Sigmoid colon (tissue), 4 donors: ENCODE data around the gene TOMM40.

Experiments
- EP300 ChIP-seq, 4 donors: sonication (generic); formaldehyde crosslinking; IDR thresholded peaks; one replicate each; pipeline ENCODE4 v1.6.1; 2017; ENCODE audit warnings: antibody characterized with exemption in 4 of 4
- POLR2A ChIP-seq, 2 donors: fragments of 450-650 bp; IDR thresholded peaks; one replicate each; pipeline ENCODE4 v1.6.1; 2016; ENCODE audit warnings: antibody characterized with exemption in 2 of 2, mild to moderate bottlenecking in 2 of 2, moderate library complexity in 2 of 2
- POLR2AphosphoS5 ChIP-seq, 4 donors: sonication (generic); formaldehyde crosslinking; IDR thresholded peaks; one replicate each; pipeline ENCODE4 v1.6.1; 2017; ENCODE audit warnings: antibody characterized with exemption in 4 of 4
- TF ChIP-seq, protein P1 (sequence below), 4 experiments: fragments of 450-650 bp in 3 of 4; fragments of 200-600 bp in 1 of 4; IDR thresholded peaks; one replicate each; pipeline ENCODE4 v1.5.1; 2016 to 2019; ENCODE audit warnings: antibody characterized with exemption in 4 of 4, mild to moderate bottlenecking in 3 of 4, moderate library complexity in 2 of 4

DNA sequence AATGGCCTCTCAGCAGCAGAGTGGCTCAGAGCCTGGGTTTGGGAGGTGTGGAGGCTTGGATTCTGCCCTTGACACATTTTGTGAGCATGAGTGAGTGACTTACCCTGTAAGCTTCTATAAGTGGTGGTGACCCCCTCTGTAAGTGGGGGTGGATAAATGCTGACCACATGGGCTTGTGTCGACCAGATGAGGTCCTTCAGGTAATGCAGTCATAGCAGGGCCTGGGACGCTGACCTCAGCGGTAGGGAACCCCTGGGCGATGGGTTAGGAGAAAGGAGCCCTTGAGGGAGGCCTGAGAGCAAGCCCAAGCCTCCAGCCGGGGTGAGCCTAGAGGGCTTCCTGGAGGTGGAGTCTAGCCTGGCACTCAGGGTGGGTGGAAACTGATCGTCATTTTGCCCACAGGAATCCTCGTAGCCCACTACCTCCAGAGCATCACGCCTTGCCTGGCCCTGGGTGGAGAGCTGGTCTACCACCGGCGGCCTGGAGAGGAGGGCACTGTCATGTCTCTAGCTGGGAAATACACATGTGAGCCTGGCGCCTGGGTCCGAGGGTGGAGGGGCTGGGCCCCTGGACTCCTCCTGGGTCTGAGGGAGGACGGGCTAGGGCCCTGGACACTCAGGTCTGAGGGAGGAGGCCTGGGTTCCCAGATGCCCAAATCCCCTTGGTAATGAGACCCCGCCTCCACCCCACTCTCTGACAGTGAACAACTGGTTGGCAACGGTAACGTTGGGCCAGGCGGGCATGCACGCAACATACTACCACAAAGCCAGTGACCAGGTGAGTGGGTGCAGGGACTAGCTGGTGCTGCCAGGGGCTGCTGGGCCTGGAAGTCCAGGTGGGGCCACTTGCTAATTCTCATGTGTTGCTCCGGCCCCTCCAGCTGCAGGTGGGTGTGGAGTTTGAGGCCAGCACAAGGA, 9.5 kb downstream of the TOMM40 start:
- TF ChIP-seq, protein P1, sequence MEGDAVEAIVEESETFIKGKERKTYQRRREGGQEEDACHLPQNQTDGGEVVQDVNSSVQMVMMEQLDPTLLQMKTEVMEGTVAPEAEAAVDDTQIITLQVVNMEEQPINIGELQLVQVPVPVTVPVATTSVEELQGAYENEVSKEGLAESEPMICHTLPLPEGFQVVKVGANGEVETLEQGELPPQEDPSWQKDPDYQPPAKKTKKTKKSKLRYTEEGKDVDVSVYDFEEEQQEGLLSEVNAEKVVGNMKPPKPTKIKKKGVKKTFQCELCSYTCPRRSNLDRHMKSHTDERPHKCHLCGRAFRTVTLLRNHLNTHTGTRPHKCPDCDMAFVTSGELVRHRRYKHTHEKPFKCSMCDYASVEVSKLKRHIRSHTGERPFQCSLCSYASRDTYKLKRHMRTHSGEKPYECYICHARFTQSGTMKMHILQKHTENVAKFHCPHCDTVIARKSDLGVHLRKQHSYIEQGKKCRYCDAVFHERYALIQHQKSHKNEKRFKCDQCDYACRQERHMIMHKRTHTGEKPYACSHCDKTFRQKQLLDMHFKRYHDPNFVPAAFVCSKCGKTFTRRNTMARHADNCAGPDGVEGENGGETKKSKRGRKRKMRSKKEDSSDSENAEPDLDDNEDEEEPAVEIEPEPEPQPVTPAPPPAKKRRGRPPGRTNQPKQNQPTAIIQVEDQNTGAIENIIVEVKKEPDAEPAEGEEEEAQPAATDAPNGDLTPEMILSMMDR (IDR thresholded peaks at IDR 0.05) = no peak
- TF ChIP-seq POLR2AphosphoS5 (IDR thresholded peaks at IDR 0.05) (no peak), POLR2A (IDR thresholded peaks at IDR 0.05) (no peak), EP300 (IDR thresholded peaks at IDR 0.05) (no peak)
